ENCODE measurements around the gene ITGAD. TPM values are rescaled to one million over a fixed set of nuclear protein-coding genes. Genes with fewer than 3 reads are reported as not detected.

The ITGAD gene
- total and polyA plus RNA-seq, 2 donors (not counting 3 experiments of a cell fraction or from before 2014, with no cell fraction given): not detected

DNA sequence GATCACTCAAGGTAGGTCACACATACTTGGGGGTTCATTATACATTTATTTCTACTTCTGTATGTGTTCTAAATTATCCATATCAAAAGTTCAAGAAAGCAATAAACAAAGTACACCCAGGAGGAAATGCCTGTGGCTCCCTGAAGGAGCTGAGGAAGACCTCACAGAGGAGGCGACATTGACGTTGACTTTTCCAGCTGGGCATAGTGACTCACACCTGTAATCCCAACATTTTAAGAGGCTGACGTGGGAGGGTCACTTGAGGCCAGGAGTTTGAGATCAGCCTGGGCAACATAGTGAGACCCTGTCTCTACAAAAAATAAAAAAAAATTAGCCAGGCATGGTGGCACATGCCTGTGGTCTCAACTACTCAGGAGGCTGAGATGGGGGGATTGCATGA, 16.3 kb downstream of the ITGAD start:
- no TSS peak for BruUV-seq (replicated peaks)
- FAIRE-seq: no peak
- H3K4me3 ChIP-seq (replicated peaks in 1 of 3; ENCODE audit: insufficient read depth in 1 of 3, low read depth in 1 of 3, low read length in 3 of 3): no peak overlapping the region
- CTCF ChIA-PET: no interaction called here
- no peak overlapping the region for H2AFZ ChIP-seq (ENCODE audit: low read depth, low read length)
- no peaks in the 10 kb centered on the region for H3K27me3 ChIP-seq (ENCODE audit: control insufficient read depth in 2 of 2, insufficient read depth in 2 of 2, low read length in 2 of 2)
- no peak for DNase-seq (ENCODE audit: low read depth, low spot score)
- H3K27ac ChIP-seq (ENCODE audit: insufficient read depth, low read depth, low read length): no peak overlapping the region
- H3K4me1 ChIP-seq (ENCODE audit: control insufficient read depth, extremely low read depth, insufficient read depth, low read length): no peaks in the 10 kb centered on the region
- no peak overlapping the region for H3K9ac ChIP-seq (replicated peaks; ENCODE audit: extremely low read depth, insufficient read depth, low read length)
- dilution Hi-C loops (cut with MboI; ENCODE audit: extremely low pct_ligation_motif_present, low sequenced_read_pairs) (no loop called here), intact Hi-C loops (cut with micrococcal nuclease) (no loop called here)
- POLR2A ChIA-PET: no interaction called here
- H3K9me1 ChIP-seq (replicated peaks; ENCODE audit: control insufficient read depth, extremely low read depth, insufficient read depth, low read length): no peaks in the 10 kb centered on the region
- H3K9me3 ChIP-seq (replicated peaks; ENCODE audit: control insufficient read depth, insufficient read depth, low read length): no peaks in the 10 kb centered on the region
- no peaks in the 10 kb centered on the region for H4K20me1 ChIP-seq (replicated peaks; ENCODE audit: control insufficient read depth, extremely low read depth, insufficient read depth, low read length)
- TF ChIP-seq JUN (IDR thresholded peaks at IDR 0.05; ENCODE audit: borderline replicate concordance, insufficient read depth, insufficient read length, low read depth): no peak
- TF ChIP-seq POLR2AphosphoS5 (IDR thresholded peaks at IDR 0.05; ENCODE audit: insufficient read depth, low read depth, low read length): no peak
- TF ChIP-seq, protein P1, sequence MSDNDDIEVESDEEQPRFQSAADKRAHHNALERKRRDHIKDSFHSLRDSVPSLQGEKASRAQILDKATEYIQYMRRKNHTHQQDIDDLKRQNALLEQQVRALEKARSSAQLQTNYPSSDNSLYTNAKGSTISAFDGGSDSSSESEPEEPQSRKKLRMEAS (IDR thresholded peaks at IDR 0.05; ENCODE audit: insufficient read depth, insufficient read length): no peak
- TF ChIP-seq MYC (IDR thresholded peaks at IDR 0.05; ENCODE audit: low read depth, low read length): no peak
- TF ChIP-seq FOS (IDR thresholded peaks at IDR 0.05; ENCODE audit: borderline replicate concordance, insufficient read depth, low read length): no peak
- TF ChIP-seq, protein P2, sequence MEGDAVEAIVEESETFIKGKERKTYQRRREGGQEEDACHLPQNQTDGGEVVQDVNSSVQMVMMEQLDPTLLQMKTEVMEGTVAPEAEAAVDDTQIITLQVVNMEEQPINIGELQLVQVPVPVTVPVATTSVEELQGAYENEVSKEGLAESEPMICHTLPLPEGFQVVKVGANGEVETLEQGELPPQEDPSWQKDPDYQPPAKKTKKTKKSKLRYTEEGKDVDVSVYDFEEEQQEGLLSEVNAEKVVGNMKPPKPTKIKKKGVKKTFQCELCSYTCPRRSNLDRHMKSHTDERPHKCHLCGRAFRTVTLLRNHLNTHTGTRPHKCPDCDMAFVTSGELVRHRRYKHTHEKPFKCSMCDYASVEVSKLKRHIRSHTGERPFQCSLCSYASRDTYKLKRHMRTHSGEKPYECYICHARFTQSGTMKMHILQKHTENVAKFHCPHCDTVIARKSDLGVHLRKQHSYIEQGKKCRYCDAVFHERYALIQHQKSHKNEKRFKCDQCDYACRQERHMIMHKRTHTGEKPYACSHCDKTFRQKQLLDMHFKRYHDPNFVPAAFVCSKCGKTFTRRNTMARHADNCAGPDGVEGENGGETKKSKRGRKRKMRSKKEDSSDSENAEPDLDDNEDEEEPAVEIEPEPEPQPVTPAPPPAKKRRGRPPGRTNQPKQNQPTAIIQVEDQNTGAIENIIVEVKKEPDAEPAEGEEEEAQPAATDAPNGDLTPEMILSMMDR (IDR thresholded peaks at IDR 0.05; ENCODE audit: extremely low read depth in 1 of 2, insufficient read depth in 1 of 2, low read depth in 1 of 2, low read length in 2 of 2): no peak
- TF ChIP-seq GATA2 (IDR thresholded peaks at IDR 0.05; ENCODE audit: insufficient read depth, insufficient read length, low read depth, low read length): no peak
- TF ChIP-seq EZH2 (IDR thresholded peaks at IDR 0.05; ENCODE audit: borderline replicate concordance, low read depth, low read length, severe bottlenecking): no peak
- TF ChIP-seq POLR2A (IDR thresholded peaks at IDR 0.05; ENCODE audit: low read depth, low read length): no peak
- H3K79me2 ChIP-seq (ENCODE audit: control insufficient read depth, insufficient read depth, low read length): no peaks in the 10 kb centered on the region
- H3K4me2 ChIP-seq (ENCODE audit: insufficient read depth, low read length): no peak overlapping the region
- no peaks in the 10 kb centered on the region for H3K36me3 ChIP-seq (ENCODE audit: control insufficient read depth in 2 of 2, extremely low read depth in 1 of 2, insufficient read depth in 2 of 2, low read length in 2 of 2)

All from endothelial cell of umbilical vein (primary cell).